ENCODE measurements around the gene NCKAP5. TPM values are rescaled to one million over a fixed set of nuclear protein-coding genes. Genes with fewer than 3 reads are reported as not detected.

NCKAP5 gene
- total RNA-seq, 5 donors from 2014 or later (not counting 1 experiment from before 2014, with no cell fraction given): 0.06 TPM; not detected in 4

DNA sequence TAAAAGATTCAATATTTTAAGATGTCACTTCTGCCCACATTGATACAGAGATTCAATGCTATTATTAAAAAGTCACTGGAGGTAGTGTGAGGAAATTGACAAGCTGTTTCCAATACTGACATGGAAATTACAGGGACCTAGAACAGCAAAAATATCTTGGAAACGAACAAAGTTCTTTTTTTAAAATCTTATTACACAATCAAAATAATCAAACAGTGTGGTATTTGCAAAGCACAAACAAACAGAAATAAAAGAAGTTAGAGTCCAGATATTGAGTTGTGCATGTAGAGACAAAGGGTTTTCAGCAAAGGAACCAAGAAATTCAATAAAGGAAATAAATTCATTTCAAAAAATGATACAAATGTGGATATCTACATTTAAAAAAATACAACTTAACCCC is 369.6 kb downstream of the NCKAP5 start:
- H3K4me3 Mint-ChIP-seq: no peak overlapping the region
- no peak overlapping the region for H3K27ac Mint-ChIP-seq
- H3K9me3 Mint-ChIP-seq: peaks cover 3 to 19% (median 5%) of the 10 kb centered on the region in 3 donors
- ATAC-seq (replicated peaks in 1 of 4) (no peak), DNase-seq (no peak)
- Histone ChIP-seq H3K9me3 (no peaks in the 10 kb centered on the region), H3K4me1 (ENCODE audit: control insufficient read depth in 1 of 2, extremely low read depth in 1 of 2, insufficient read depth in 2 of 2, low read length in 2 of 2) (no peaks in the 10 kb centered on the region), H3K27ac (ENCODE audit: low read length) (no peak overlapping the region), H3K36me3 (ENCODE audit: control insufficient read depth in 2 of 2, extremely low read depth in 1 of 2, insufficient read depth in 1 of 2, low read length in 1 of 2) (no peaks in the 10 kb centered on the region), H3K27me3 (replicated peaks in 1 of 2; ENCODE audit: control insufficient read depth in 2 of 2, extremely low read depth in 1 of 2, insufficient read depth in 2 of 2, low read length in 1 of 2) (no peaks in the 10 kb centered on the region), H3K4me3 (ENCODE audit: control insufficient read depth in 1 of 2, extremely low read depth in 1 of 2, low read length in 1 of 2) (no peak overlapping the region)
- H3K4me1 Mint-ChIP-seq: no peaks in the 10 kb centered on the region
- H3K36me3 Mint-ChIP-seq: no peaks in the 10 kb centered on the region
- ChIA-PET POLR2A (no interaction called here), CTCF (interaction anchor here in 1 of 2 donors (0.6 kb wide), 1 partner anchor 191 kb away, joined by 3 read pairs; no protein-coding TSS in a partner anchor)
- no CpG with 5 or more reads among the region's 1 CpG for WGBS (ENCODE audit: insufficient coverage)
- no peaks in the 10 kb centered on the region for H3K27me3 Mint-ChIP-seq

GRCh38 chr2:133197156-133197555 is 371.1 kb downstream of the NCKAP5 start:
- Histone ChIP-seq H3K9me3 (no peaks in the 10 kb centered on the region), H3K36me3 (ENCODE audit: control insufficient read depth in 2 of 2, extremely low read depth in 1 of 2, insufficient read depth in 1 of 2, low read length in 1 of 2) (no peaks in the 10 kb centered on the region), H3K4me3 (ENCODE audit: control insufficient read depth in 1 of 2, extremely low read depth in 1 of 2, low read length in 1 of 2) (no peak overlapping the region), H3K27me3 (replicated peaks in 1 of 2; ENCODE audit: control insufficient read depth in 2 of 2, extremely low read depth in 1 of 2, insufficient read depth in 2 of 2, low read length in 1 of 2) (no peaks in the 10 kb centered on the region), H3K4me1 (ENCODE audit: control insufficient read depth in 1 of 2, extremely low read depth in 1 of 2, insufficient read depth in 2 of 2, low read length in 2 of 2) (no peaks in the 10 kb centered on the region), H3K27ac (ENCODE audit: low read length) (no peak overlapping the region)
- Mint-ChIP-seq H3K4me1 (no peaks in the 10 kb centered on the region), H3K36me3 (no peaks in the 10 kb centered on the region), H3K27me3 (no peaks in the 10 kb centered on the region), H3K9me3 (peaks cover 3 to 19% (median 7%) of the 10 kb centered on the region in 3 donors), H3K27ac (no peak overlapping the region), H3K4me3 (no peak overlapping the region)
- WGBS (ENCODE audit: insufficient coverage): no CpG with 5 or more reads among the region's 2 CpGs
- ChIA-PET CTCF (no interaction called here), POLR2A (no interaction called here)
- DNase-seq (no peak), ATAC-seq (replicated peaks in 1 of 4) (no peak)

GRCh38 chr2:133194777-133195335 is 373.4 kb downstream of the NCKAP5 start:
- ChIA-PET POLR2A (no interaction called here), CTCF (no interaction called here)
- H3K4me1 Mint-ChIP-seq: no peaks in the 10 kb centered on the region
- no peak overlapping the region for H3K27ac Mint-ChIP-seq
- H3K27me3 Mint-ChIP-seq: no peaks in the 10 kb centered on the region
- Histone ChIP-seq H3K4me1 (ENCODE audit: control insufficient read depth in 1 of 2, extremely low read depth in 1 of 2, insufficient read depth in 2 of 2, low read length in 2 of 2) (no peaks in the 10 kb centered on the region), H3K4me3 (ENCODE audit: control insufficient read depth in 1 of 2, extremely low read depth in 1 of 2, low read length in 1 of 2) (no peak overlapping the region), H3K9me3 (no peaks in the 10 kb centered on the region), H3K27me3 (replicated peaks in 1 of 2; ENCODE audit: control insufficient read depth in 2 of 2, extremely low read depth in 1 of 2, insufficient read depth in 2 of 2, low read length in 1 of 2) (no peaks in the 10 kb centered on the region), H3K36me3 (ENCODE audit: control insufficient read depth in 2 of 2, extremely low read depth in 1 of 2, insufficient read depth in 1 of 2, low read length in 1 of 2) (no peaks in the 10 kb centered on the region), H3K27ac (ENCODE audit: low read length) (no peak overlapping the region)
- peaks cover 5 to 11% (median 5%) of the 10 kb centered on the region in 3 donors for H3K9me3 Mint-ChIP-seq
- no peak for ATAC-seq (replicated peaks in 1 of 4)
- no peak for DNase-seq
- 75% methylated on average over 4 of the region's 5 CpGs for WGBS (ENCODE audit: insufficient coverage)
- no peak overlapping the region for H3K4me3 Mint-ChIP-seq
- H3K36me3 Mint-ChIP-seq: no peaks in the 10 kb centered on the region

DNA sequence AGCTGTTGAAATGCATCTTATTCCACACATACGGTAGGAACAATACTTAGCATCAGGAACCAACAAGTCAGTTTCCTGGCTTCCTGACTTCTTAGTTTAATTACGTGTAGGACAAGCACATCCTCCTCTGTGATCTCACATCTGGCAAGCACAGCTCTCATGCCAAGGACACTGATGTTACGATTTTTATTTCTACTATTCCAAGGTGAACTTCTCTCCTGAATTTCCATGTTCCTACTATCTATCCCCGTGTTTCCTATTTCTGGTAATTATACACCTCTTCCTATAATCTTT is 374.0 kb downstream of the NCKAP5 start:
- DNase-seq (no peak), ATAC-seq (replicated peaks in 1 of 4) (no peak)
- H3K27ac Mint-ChIP-seq: no peak overlapping the region
- 56% methylated on average over 4 of the region's 4 CpGs for WGBS (ENCODE audit: insufficient coverage)
- no peak overlapping the region for H3K27ac ChIP-seq (ENCODE audit: low read length)
- H3K9me3 ChIP-seq: no peaks in the 10 kb centered on the region
- H3K4me1 ChIP-seq (ENCODE audit: control insufficient read depth in 1 of 2, extremely low read depth in 1 of 2, insufficient read depth in 2 of 2, low read length in 2 of 2): no peaks in the 10 kb centered on the region
- no peaks in the 10 kb centered on the region for H3K27me3 ChIP-seq (replicated peaks in 1 of 2; ENCODE audit: control insufficient read depth in 2 of 2, extremely low read depth in 1 of 2, insufficient read depth in 2 of 2, low read length in 1 of 2)
- no peaks in the 10 kb centered on the region for H3K4me1 Mint-ChIP-seq
- no peak overlapping the region for H3K4me3 ChIP-seq (ENCODE audit: control insufficient read depth in 1 of 2, extremely low read depth in 1 of 2, low read length in 1 of 2)
- peaks cover 5 to 11% (median 5%) of the 10 kb centered on the region in 3 donors for H3K9me3 Mint-ChIP-seq
- H3K36me3 ChIP-seq (ENCODE audit: control insufficient read depth in 2 of 2, extremely low read depth in 1 of 2, insufficient read depth in 1 of 2, low read length in 1 of 2): no peaks in the 10 kb centered on the region
- H3K27me3 Mint-ChIP-seq: no peaks in the 10 kb centered on the region
- ChIA-PET POLR2A (interaction anchor here in 1 of 2 donors (0.6 kb wide), 1 partner anchor 73 kb away, joined by 4 read pairs; no protein-coding TSS in a partner anchor), CTCF (interaction anchor here in 1 of 2 donors (0.6 kb wide), 1 partner anchor 20 kb away, joined by 5 read pairs; no protein-coding TSS in a partner anchor)
- no peaks in the 10 kb centered on the region for H3K36me3 Mint-ChIP-seq
- H3K4me3 Mint-ChIP-seq: no peak overlapping the region

DNA sequence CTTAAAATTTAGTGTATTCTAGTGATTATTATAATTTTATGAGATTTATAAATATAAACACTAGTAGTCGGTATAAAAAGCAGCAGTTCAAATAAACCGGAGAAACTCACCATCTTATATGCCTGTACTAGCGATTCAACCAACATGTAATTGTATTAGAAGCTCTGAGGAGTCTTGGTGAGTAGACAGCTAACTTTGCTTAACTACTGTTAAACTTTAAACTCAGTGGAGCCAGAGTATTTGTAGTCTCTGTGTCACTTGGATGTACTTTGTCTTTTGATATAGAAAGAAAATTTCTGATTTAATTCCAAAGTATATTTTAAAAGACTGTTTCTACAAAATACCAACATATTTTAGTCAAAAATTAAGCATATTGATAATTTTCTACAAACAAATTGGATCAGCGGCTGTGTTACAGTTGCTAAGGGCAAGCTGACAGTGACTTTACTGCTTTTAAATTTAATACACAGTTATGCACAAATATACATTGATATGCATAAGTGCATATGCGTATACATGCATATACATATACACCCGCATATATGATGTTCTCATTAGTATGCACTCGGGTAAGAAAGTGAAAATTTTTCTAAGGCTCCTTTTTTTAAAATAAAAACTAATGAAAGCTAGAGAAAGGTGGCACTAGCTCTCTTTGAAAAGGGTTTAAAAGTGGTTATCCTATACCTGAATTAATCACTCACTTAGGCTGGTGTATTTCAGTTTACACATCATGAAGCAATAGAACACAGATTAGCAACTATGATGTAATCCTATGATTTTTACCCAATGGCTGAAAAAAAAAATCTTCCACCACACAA is 374.5 kb downstream of the NCKAP5 start:
- H3K27ac ChIP-seq (ENCODE audit: low read length): no peak overlapping the region
- no peak for ATAC-seq (replicated peaks in 1 of 4)
- Mint-ChIP-seq H3K27ac (no peak overlapping the region), H3K9me3 (peaks cover 5 to 11% (median 6%) of the 10 kb centered on the region in 3 donors), H3K27me3 (no peaks in the 10 kb centered on the region), H3K4me3 (no peak overlapping the region), H3K36me3 (no peaks in the 10 kb centered on the region), H3K4me1 (no peaks in the 10 kb centered on the region)
- H3K9me3 ChIP-seq: no peaks in the 10 kb centered on the region
- no peaks in the 10 kb centered on the region for H3K4me1 ChIP-seq (ENCODE audit: control insufficient read depth in 1 of 2, extremely low read depth in 1 of 2, insufficient read depth in 2 of 2, low read length in 2 of 2)
- H3K27me3 ChIP-seq (replicated peaks in 1 of 2; ENCODE audit: control insufficient read depth in 2 of 2, extremely low read depth in 1 of 2, insufficient read depth in 2 of 2, low read length in 1 of 2): no peaks in the 10 kb centered on the region
- no CpG with 5 or more reads among the region's 7 CpGs for WGBS (ENCODE audit: insufficient coverage)
- no peaks in the 10 kb centered on the region for H3K36me3 ChIP-seq (ENCODE audit: control insufficient read depth in 2 of 2, extremely low read depth in 1 of 2, insufficient read depth in 1 of 2, low read length in 1 of 2)
- ChIA-PET CTCF (interaction anchor here in 1 of 2 donors (0.6 kb wide), 1 partner anchor 19 kb away, joined by 5 read pairs; no protein-coding TSS in a partner anchor), POLR2A (interaction anchor here in 1 of 2 donors (0.6 kb wide), 1 partner anchor 73 kb away, joined by 4 read pairs; no protein-coding TSS in a partner anchor)
- DNase-seq: no peak
- H3K4me3 ChIP-seq (ENCODE audit: control insufficient read depth in 1 of 2, extremely low read depth in 1 of 2, low read length in 1 of 2): no peak overlapping the region

GRCh38 chr2:133192028-133192427 is 376.2 kb downstream of the NCKAP5 start:
- no CpG with 5 or more reads among the region's 3 CpGs for WGBS (ENCODE audit: insufficient coverage)
- H3K27ac Mint-ChIP-seq: no peak overlapping the region
- H3K27me3 ChIP-seq (replicated peaks in 1 of 2; ENCODE audit: control insufficient read depth in 2 of 2, extremely low read depth in 1 of 2, insufficient read depth in 2 of 2, low read length in 1 of 2): no peaks in the 10 kb centered on the region
- no peaks in the 10 kb centered on the region for H3K4me1 ChIP-seq (ENCODE audit: control insufficient read depth in 1 of 2, extremely low read depth in 1 of 2, insufficient read depth in 2 of 2, low read length in 2 of 2)
- no peaks in the 10 kb centered on the region for H3K36me3 ChIP-seq (ENCODE audit: control insufficient read depth in 2 of 2, extremely low read depth in 1 of 2, insufficient read depth in 1 of 2, low read length in 1 of 2)
- ChIA-PET CTCF (no interaction called here), POLR2A (no interaction called here)
- H3K4me3 Mint-ChIP-seq: no peak overlapping the region
- DNase-seq: no peak
- H3K4me3 ChIP-seq (ENCODE audit: control insufficient read depth in 1 of 2, extremely low read depth in 1 of 2, low read length in 1 of 2): no peak overlapping the region
- H3K27me3 Mint-ChIP-seq: no peaks in the 10 kb centered on the region
- no peaks in the 10 kb centered on the region for H3K9me3 ChIP-seq
- H3K36me3 Mint-ChIP-seq: no peaks in the 10 kb centered on the region
- H3K4me1 Mint-ChIP-seq: no peaks in the 10 kb centered on the region
- H3K9me3 Mint-ChIP-seq: peaks cover 9 to 10% (median 9%) of the 10 kb centered on the region in 3 donors
- H3K27ac ChIP-seq (ENCODE audit: low read length): no peak overlapping the region
- ATAC-seq (replicated peaks in 1 of 4): no peak

Measured in T-cell (primary cell).